H9 (cell line): ENCODE results near the gene TUBGCP6. TPM values are rescaled to one million over a fixed set of nuclear protein-coding genes. Genes with fewer than 3 reads are reported as not detected.

ENCODE experiments used
- DNase-seq: peaks from one replicate; pipeline ENCODE4 v3.0.0-alpha.2; 2017
- H2AFZ ChIP-seq: one replicate; pipeline ENCODE4 v1.6.1; 2013; ENCODE audit warnings: mild to moderate bottlenecking, low read length, control low read depth, moderate library complexity
- H2AK5ac ChIP-seq: 2 replicates; pipeline ENCODE4 v1.6.1; 2013; ENCODE audit warnings: low read length, control low read depth, mixed read lengths; ENCODE audit not compliant: insufficient read length
- H2BK120ac ChIP-seq: one replicate; pipeline ENCODE4 v1.6.1; 2013; ENCODE audit warnings: low read depth, mild to moderate bottlenecking, low read length, control low read depth, inconsistent platforms; ENCODE audit not compliant: poor library complexity, severe bottlenecking
- H2BK12ac ChIP-seq: 2 replicates; pipeline ENCODE4 v1.6.1; 2013; ENCODE audit warnings: low read length, control low read depth, mixed read lengths, low read depth; ENCODE audit not compliant: insufficient read length
- H2BK15ac ChIP-seq: 2 replicates; pipeline ENCODE4 v1.6.1; 2013; ENCODE audit warnings: low read depth, low read length, control low read depth
- H2BK20ac ChIP-seq: one replicate; pipeline ENCODE4 v1.6.1; 2013; ENCODE audit warnings: low read depth, mild to moderate bottlenecking, low read length, control low read depth, inconsistent platforms; ENCODE audit not compliant: poor library complexity, severe bottlenecking
- H2BK5ac ChIP-seq: 2 replicates; pipeline ENCODE4 v1.6.1; 2013; ENCODE audit warnings: low read length, control low read depth, mixed read lengths; ENCODE audit not compliant: insufficient read length
- H3K14ac ChIP-seq: 2 replicates; pipeline ENCODE4 v1.6.1; 2013; ENCODE audit warnings: low read length, control low read depth; ENCODE audit not compliant: insufficient read depth
- H3K18ac ChIP-seq: 2 replicates; pipeline ENCODE4 v1.6.1; 2013; ENCODE audit warnings: low read depth, mild to moderate bottlenecking, mixed read lengths, low read length, control low read depth; ENCODE audit not compliant: insufficient read length
- H3K23ac ChIP-seq: 2 replicates; pipeline ENCODE4 v1.6.1; 2013; ENCODE audit warnings: low read length, control low read depth, mixed read lengths, low read depth; ENCODE audit not compliant: insufficient read length
- H3K23me2 ChIP-seq: 2 replicates; pipeline ENCODE4 v1.6.1; 2013; ENCODE audit warnings: low read depth, mild to moderate bottlenecking, mixed read lengths, low read length, control low read depth; ENCODE audit not compliant: insufficient read length, poor library complexity, severe bottlenecking
- H3K27ac ChIP-seq: 2 replicates; pipeline ENCODE4 v1.5.1; 2013; ENCODE audit warnings: low read length, control low read depth, mixed read lengths, low read depth; ENCODE audit not compliant: insufficient read length
- H3K27me3 ChIP-seq: 2 replicates; pipeline ENCODE4 v1.6.1; 2013; ENCODE audit warnings: low read length, control low read depth, inconsistent platforms; ENCODE audit not compliant: insufficient read depth
- H3K4ac ChIP-seq: 2 replicates; pipeline ENCODE4 v1.6.1; 2013; ENCODE audit warnings: low read depth, mild to moderate bottlenecking, control low read depth, inconsistent platforms, low read length, moderate library complexity
- H3K4me1 ChIP-seq: 2 replicates; pipeline ENCODE4 v1.6.1; 2013; ENCODE audit warnings: low read length, control low read depth, inconsistent platforms; ENCODE audit not compliant: insufficient read depth
- H3K4me2 ChIP-seq: 2 replicates; pipeline ENCODE4 v1.6.1; 2013; ENCODE audit warnings: low read length, control low read depth, mixed read lengths; ENCODE audit not compliant: insufficient read length, insufficient read depth
- H3K56ac ChIP-seq: 2 replicates; pipeline ENCODE4 v1.6.1; 2013; ENCODE audit warnings: low read depth, mild to moderate bottlenecking, mixed read lengths, low read length, control low read depth; ENCODE audit not compliant: insufficient read length
- H3K79me1 ChIP-seq: 2 replicates; pipeline ENCODE4 v1.6.1; 2013; ENCODE audit warnings: low read depth, mild to moderate bottlenecking, moderate library complexity, low read length, control low read depth, inconsistent platforms; ENCODE audit not compliant: insufficient read depth, poor library complexity, severe bottlenecking
- H3K79me2 ChIP-seq: 2 replicates; pipeline ENCODE4 v1.6.1; 2013; ENCODE audit warnings: low read length, control low read depth, inconsistent platforms; ENCODE audit not compliant: insufficient read depth
- H3K9ac ChIP-seq: 2 replicates; pipeline ENCODE4 v1.6.1; 2013; ENCODE audit warnings: low read length, control low read depth, mixed read lengths; ENCODE audit not compliant: insufficient read length; ENCODE audit errors: extremely low read depth
- H3K9me3 ChIP-seq: one replicate; pipeline ENCODE4 v1.6.1; 2013; ENCODE audit warnings: low read depth, low read length, inconsistent platforms; ENCODE audit not compliant: control insufficient read depth
- H3T11ph ChIP-seq: one replicate; pipeline ENCODE4 v1.6.1; 2013; ENCODE audit warnings: mild to moderate bottlenecking, low read length, control low read depth, inconsistent platforms
- H4K20me1 ChIP-seq: one replicate; pipeline ENCODE4 v1.6.1; 2013; ENCODE audit not compliant: control insufficient read depth, insufficient read length, insufficient read depth
- H4K5ac ChIP-seq: 2 replicates; pipeline ENCODE4 v1.6.1; 2013; ENCODE audit warnings: low read depth, mild to moderate bottlenecking, mixed read lengths, low read length, control low read depth; ENCODE audit not compliant: insufficient read length
- H4K8ac ChIP-seq: replicated peaks from 2 replicates; pipeline ENCODE4 v1.6.1; 2013; ENCODE audit warnings: low read length, control low read depth, mixed read lengths, low read depth; ENCODE audit not compliant: insufficient read length
- H4K91ac ChIP-seq: 2 replicates; pipeline ENCODE4 v1.6.1; 2013; ENCODE audit warnings: low read depth, mild to moderate bottlenecking, moderate library complexity, mixed read lengths, low read length, control low read depth; ENCODE audit not compliant: insufficient read length
- H3K27ac Mint-ChIP-seq, 3 experiments: 2 replicates in 2 of 3; 3 replicates in 1 of 3; pipeline ENCODE4 v1.8.0; 2020 to 2021; ENCODE audit warnings: mixed read lengths in 3 of 3, mild to moderate bottlenecking in 1 of 3, moderate library complexity in 1 of 3
- H3K27me3 Mint-ChIP-seq: 2 replicates; pipeline ENCODE4 v1.8.0; 2021; ENCODE audit warnings: low read depth, mild to moderate bottlenecking, moderate library complexity, mixed read lengths
- H3K36me3 Mint-ChIP-seq, 3 experiments: 2 replicates in 2 of 3; 3 replicates in 1 of 3; pipeline ENCODE4 v1.8.0; 2020 to 2021; ENCODE audit warnings: low read depth in 3 of 3, mixed read lengths in 3 of 3; ENCODE audit not compliant: insufficient read depth in 1 of 3
- H3K4me1 Mint-ChIP-seq, 2 experiments: 2 replicates each; pipeline ENCODE4 v1.8.0; 2020; ENCODE audit warnings: mixed read lengths in 2 of 2
- H3K4me3 Mint-ChIP-seq, 2 experiments: 2 replicates in 1 of 2; 3 replicates in 1 of 2; pipeline ENCODE4 v1.8.0; 2020 to 2021; ENCODE audit warnings: mild to moderate bottlenecking in 2 of 2, mixed read lengths in 2 of 2, moderate library complexity in 1 of 2
- H3K9me3 Mint-ChIP-seq, 2 experiments: 2 replicates in 1 of 2; 3 replicates in 1 of 2; pipeline ENCODE4 v1.8.0; 2020; ENCODE audit warnings: mild to moderate bottlenecking in 2 of 2, mixed read lengths in 2 of 2, moderate library complexity in 1 of 2
- CTCF ChIP-seq: fragments of 200-600 bp; sonication (generic); conservative IDR thresholded peaks from 3 replicates; pipeline ENCODE4 v1.8.0; 2021; ENCODE audit warnings: antibody characterized with exemption, mild to moderate bottlenecking
- WGBS: extraction: QIAGEN DNeasy Blood & Tissue Kit; methylation state at CpG from one replicate; pipeline ENCODE4 v1.1.7; 2013; ENCODE audit warnings: missing lambda C conversion rate, low lambda C conversion rate, mixed read lengths; ENCODE audit not compliant: insufficient read length; ENCODE audit errors: extremely low coverage; 5-methylcytosine and 5-hydroxymethylcytosine counted together
- total RNA-seq: library from RNA; stranded (reverse); gene quantifications from 2 replicates; pipeline ENCODE4 v1.2.1, GENCODE V29; 2021

Gene TUBGCP6
- total RNA-seq, 1 experiment from 2014 or later = 29.0 TPM

GRCh38 chr22:50284479-50284878 lies 39.7 kb upstream of the TUBGCP6 start:
- no peaks in the 10 kb centered on the region for H3K4me1 ChIP-seq
- H4K8ac ChIP-seq = no peak overlapping the region
- no peak overlapping the region for H3K4me3 Mint-ChIP-seq
- H3K4me1 Mint-ChIP-seq = no peaks in the 10 kb centered on the region
- no peak overlapping the region for H3K4me2 ChIP-seq
- no peaks in the 10 kb centered on the region for H3K27me3 Mint-ChIP-seq
- H3K27me3 ChIP-seq = no peaks in the 10 kb centered on the region
- no peak overlapping the region for H2AFZ ChIP-seq
- no peak overlapping the region for H3K27ac Mint-ChIP-seq
- no peak overlapping the region for H2BK12ac ChIP-seq
- H3T11ph ChIP-seq = no peak overlapping the region
- no peak overlapping the region for H3K27ac ChIP-seq
- H3K36me3 Mint-ChIP-seq = peaks cover 15 to 47% (median 45%) of the 10 kb centered on the region in 3 experiments
- no peaks in the 10 kb centered on the region for H3K9me3 ChIP-seq
- no peak overlapping the region for H3K18ac ChIP-seq
- H3K79me1 ChIP-seq = no peaks in the 10 kb centered on the region
- no peaks in the 10 kb centered on the region for H3K79me2 ChIP-seq
- H2BK120ac ChIP-seq = no peak overlapping the region
- no peak overlapping the region for H3K4ac ChIP-seq
- H2BK5ac ChIP-seq = no peak overlapping the region
- TF ChIP-seq CTCF = no peak
- no peaks in the 10 kb centered on the region; a peak in 1 of 5 replicates for H3K9me3 Mint-ChIP-seq
- H4K91ac ChIP-seq = no peak overlapping the region
- H4K5ac ChIP-seq = no peak overlapping the region
- no peak overlapping the region for H2BK15ac ChIP-seq
- H3K23ac ChIP-seq = no peak overlapping the region
- no peak overlapping the region for H3K56ac ChIP-seq
- no peak overlapping the region for H3K9ac ChIP-seq
- H3K14ac ChIP-seq = no peak overlapping the region
- H3K23me2 ChIP-seq = peaks cover 3% of the 10 kb centered on the region
- no peaks in the 10 kb centered on the region for H4K20me1 ChIP-seq
- no peak for DNase-seq
- WGBS = no CpG with 5 or more reads among the region's 13 CpGs
- H2BK20ac ChIP-seq = no peak overlapping the region
- no peak overlapping the region for H2AK5ac ChIP-seq
